OCI-LY7 (cell line): ENCODE data around the gene ANKRD2.

Experiments used
- CTCF ChIP-seq: fragments of 200-600 bp; sonication (generic); conservative IDR thresholded peaks from 2 replicates; pipeline ENCODE4 v1.5.1; 2014; ENCODE audit warnings: mild to moderate bottlenecking, antibody characterized with exemption, low read length, moderate library complexity, mixed read lengths
- EZH2phosphoT487 ChIP-seq: fragments of 200-600 bp; sonication (generic); IDR thresholded peaks from 2 replicates; pipeline ENCODE4 v1.6.1; 2018; ENCODE audit warnings: low read depth, borderline replicate concordance, mild to moderate bottlenecking, mixed run types, antibody characterized with exemption, low read length, moderate library complexity, mixed read lengths

DNA sequence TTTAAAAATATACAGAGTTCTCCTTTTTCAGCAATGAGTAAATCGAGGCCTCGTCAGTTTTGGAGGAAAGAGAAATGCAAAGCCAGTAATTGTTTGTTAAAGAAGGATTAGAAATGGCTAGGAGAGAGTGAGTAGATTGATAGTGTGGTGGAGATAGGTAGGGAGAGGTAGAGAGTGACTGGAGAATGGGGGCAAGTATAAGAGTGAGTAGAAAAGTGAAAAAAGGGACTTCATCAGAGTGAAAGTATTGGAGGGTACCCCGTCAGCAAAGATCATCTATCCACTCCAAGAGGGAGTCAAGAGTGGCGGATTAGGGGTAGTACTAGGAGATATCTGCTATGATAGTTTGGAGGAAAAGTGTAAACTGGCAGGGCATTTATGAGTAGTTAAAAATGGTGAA, 9.2 kb upstream of the ANKRD2 start:
- TF ChIP-seq CTCF (no peak), EZH2phosphoT487 (no peak)
